Loucy (cell line): Measurements from ENCODE around the gene NIPA2.

Experiments used
- H2AFZ ChIP-seq: fragments of 200-600 bp; sonication (generic); 2 replicates; pipeline ENCODE4 v1.6.0; 2016; ENCODE audit warnings: antibody characterized with exemption, mild to moderate bottlenecking, low read length, moderate library complexity
- H3F3A ChIP-seq: fragments of 200-600 bp; 2 replicates; pipeline ENCODE4 v1.6.0; 2016; ENCODE audit warnings: antibody characterized with exemption, low read depth, mild to moderate bottlenecking
- H3K27me3 ChIP-seq: fragments of 200-600 bp; sonication (generic); 2 replicates; pipeline ENCODE4 v1.6.1; 2014; ENCODE audit warnings: low read length, mild to moderate bottlenecking; ENCODE audit not compliant: insufficient read depth, poor library complexity, severe bottlenecking
- H3K36me3 ChIP-seq: fragments of 200-600 bp; sonication (generic); 2 replicates; pipeline ENCODE4 v1.6.1; 2016; ENCODE audit warnings: low read length; ENCODE audit not compliant: insufficient read depth
- H3K4me1 ChIP-seq: fragments of 200-600 bp; sonication (generic); 2 replicates; pipeline ENCODE4 v1.5.1; 2014; ENCODE audit warnings: low read length, mild to moderate bottlenecking; ENCODE audit not compliant: insufficient read depth, poor library complexity, severe bottlenecking
- H3K4me2 ChIP-seq: fragments of 200-600 bp; sonication (generic); 2 replicates; pipeline ENCODE4 v1.6.0; 2014; ENCODE audit warnings: antibody characterized with exemption, low read length, low read depth, mild to moderate bottlenecking; ENCODE audit not compliant: poor library complexity, severe bottlenecking
- H3K4me3 ChIP-seq: fragments of 200-600 bp; sonication (generic); 2 replicates; pipeline ENCODE4 v1.5.1; 2014; ENCODE audit warnings: low read length, mild to moderate bottlenecking, mixed read lengths; ENCODE audit not compliant: poor library complexity, severe bottlenecking
- H3K79me2 ChIP-seq: fragments of 200-600 bp; sonication (generic); 2 replicates; pipeline ENCODE4 v1.6.1; 2014; ENCODE audit warnings: low read length; ENCODE audit not compliant: insufficient read depth
- H3K9ac ChIP-seq: fragments of 200-600 bp; sonication (generic); 2 replicates; pipeline ENCODE4 v1.6.0; 2014; ENCODE audit warnings: mild to moderate bottlenecking, low read depth, low read length, moderate library complexity; ENCODE audit not compliant: poor library complexity, severe bottlenecking
- H3K9me2 ChIP-seq: fragments of 200-600 bp; sonication (generic); replicated peaks from 2 replicates; pipeline ENCODE4 v1.6.1; 2016; ENCODE audit warnings: low read depth, low read length, mixed read lengths
- H3K9me3 ChIP-seq: fragments of 200-600 bp; sonication (generic); 2 replicates; pipeline ENCODE4 v1.6.1; 2014; ENCODE audit warnings: mild to moderate bottlenecking, antibody characterized with exemption, low read length, low read depth; ENCODE audit not compliant: insufficient read depth
- H4K20me1 ChIP-seq: fragments of 200-600 bp; sonication (generic); 2 replicates; pipeline ENCODE4 v1.6.0; 2014; ENCODE audit warnings: antibody characterized with exemption, low read length, mild to moderate bottlenecking; ENCODE audit not compliant: insufficient read depth, poor library complexity, severe bottlenecking
- EZH2phosphoT487 ChIP-seq: fragments of 200-600 bp; IDR thresholded peaks from 2 replicates; pipeline ENCODE4 v1.6.1; 2018; ENCODE audit warnings: antibody characterized with exemption, mild to moderate bottlenecking, moderate library complexity, borderline replicate concordance
- TF ChIP-seq, protein P1 (sequence below): fragments of 200-600 bp; sonication (generic); conservative IDR thresholded peaks from 2 replicates; pipeline ENCODE4 v1.5.1; 2014; ENCODE audit warnings: mild to moderate bottlenecking, antibody characterized with exemption, low read length

Gene NIPA2

DNA sequence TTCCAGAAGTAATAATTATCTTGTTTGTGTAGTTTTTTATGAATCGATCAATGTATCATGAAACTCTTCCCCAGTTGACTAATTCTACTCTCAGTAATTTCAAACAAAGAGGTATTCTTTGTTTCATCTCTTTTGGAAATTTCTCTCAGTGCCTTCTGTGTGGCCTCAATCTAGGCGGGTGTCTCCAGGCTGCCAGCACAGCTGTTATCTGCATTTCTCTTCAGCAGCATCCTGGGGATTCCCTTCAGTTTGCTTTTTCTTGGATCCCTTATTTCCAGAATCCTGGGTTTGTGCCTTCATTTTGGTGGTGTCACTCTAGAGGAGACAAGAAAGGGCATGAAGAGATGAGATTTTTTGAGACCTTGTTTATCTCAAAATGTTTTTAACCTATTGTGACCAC is 22.7 kb downstream of the NIPA2 start:
- Histone ChIP-seq H3K36me3 (peaks cover 69% of the 10 kb centered on the region), H3K4me2 (no peak overlapping the region), H3K9me2 (no peaks in the 10 kb centered on the region), H2AFZ (no peak overlapping the region), H3K4me3 (no peak overlapping the region), H3K4me1 (no peaks in the 10 kb centered on the region), H3K9me3 (no peaks in the 10 kb centered on the region), H3K9ac (no peak overlapping the region), H4K20me1 (no peaks in the 10 kb centered on the region), H3F3A (no peaks in the 10 kb centered on the region), H3K79me2 (no peaks in the 10 kb centered on the region), H3K27me3 (no peaks in the 10 kb centered on the region)
- TF ChIP-seq EZH2phosphoT487 = no peak
- TF ChIP-seq, protein P1, sequence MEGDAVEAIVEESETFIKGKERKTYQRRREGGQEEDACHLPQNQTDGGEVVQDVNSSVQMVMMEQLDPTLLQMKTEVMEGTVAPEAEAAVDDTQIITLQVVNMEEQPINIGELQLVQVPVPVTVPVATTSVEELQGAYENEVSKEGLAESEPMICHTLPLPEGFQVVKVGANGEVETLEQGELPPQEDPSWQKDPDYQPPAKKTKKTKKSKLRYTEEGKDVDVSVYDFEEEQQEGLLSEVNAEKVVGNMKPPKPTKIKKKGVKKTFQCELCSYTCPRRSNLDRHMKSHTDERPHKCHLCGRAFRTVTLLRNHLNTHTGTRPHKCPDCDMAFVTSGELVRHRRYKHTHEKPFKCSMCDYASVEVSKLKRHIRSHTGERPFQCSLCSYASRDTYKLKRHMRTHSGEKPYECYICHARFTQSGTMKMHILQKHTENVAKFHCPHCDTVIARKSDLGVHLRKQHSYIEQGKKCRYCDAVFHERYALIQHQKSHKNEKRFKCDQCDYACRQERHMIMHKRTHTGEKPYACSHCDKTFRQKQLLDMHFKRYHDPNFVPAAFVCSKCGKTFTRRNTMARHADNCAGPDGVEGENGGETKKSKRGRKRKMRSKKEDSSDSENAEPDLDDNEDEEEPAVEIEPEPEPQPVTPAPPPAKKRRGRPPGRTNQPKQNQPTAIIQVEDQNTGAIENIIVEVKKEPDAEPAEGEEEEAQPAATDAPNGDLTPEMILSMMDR = no peak

DNA sequence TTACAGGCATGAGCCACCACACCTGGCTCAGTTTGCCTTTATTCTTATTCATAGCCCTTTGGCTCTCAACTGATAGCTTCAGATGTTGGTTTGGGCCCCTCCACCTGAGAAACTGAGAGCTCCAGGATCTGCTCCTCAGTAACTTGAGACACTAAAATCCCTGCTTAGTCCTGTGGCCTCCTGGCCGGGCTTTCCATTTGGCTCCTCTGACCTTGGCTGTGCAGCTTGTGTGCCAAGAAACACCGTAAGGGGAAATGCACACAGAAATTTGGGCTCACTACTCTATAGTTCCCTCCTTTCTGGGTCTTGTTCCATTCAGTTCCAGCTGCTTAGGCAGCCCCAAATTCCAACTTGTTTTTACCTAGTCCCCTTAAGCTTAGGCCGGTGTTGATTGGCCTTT is 24.9 kb downstream of the NIPA2 start:
- H3K36me3 ChIP-seq = peaks cover 81% of the 10 kb centered on the region
- H2AFZ ChIP-seq = no peak overlapping the region
- H3K9me2 ChIP-seq = no peaks in the 10 kb centered on the region
- no peaks in the 10 kb centered on the region for H3K9me3 ChIP-seq
- H3K79me2 ChIP-seq = no peaks in the 10 kb centered on the region
- no peaks in the 10 kb centered on the region for H3F3A ChIP-seq
- H3K4me3 ChIP-seq = no peak overlapping the region
- H3K4me1 ChIP-seq = no peaks in the 10 kb centered on the region
- TF ChIP-seq, protein P1 = no peak
- no peak for TF ChIP-seq EZH2phosphoT487
- no peaks in the 10 kb centered on the region for H3K27me3 ChIP-seq
- no peak overlapping the region for H3K4me2 ChIP-seq
- H4K20me1 ChIP-seq = no peaks in the 10 kb centered on the region
- H3K9ac ChIP-seq = no peak overlapping the region

DNA sequence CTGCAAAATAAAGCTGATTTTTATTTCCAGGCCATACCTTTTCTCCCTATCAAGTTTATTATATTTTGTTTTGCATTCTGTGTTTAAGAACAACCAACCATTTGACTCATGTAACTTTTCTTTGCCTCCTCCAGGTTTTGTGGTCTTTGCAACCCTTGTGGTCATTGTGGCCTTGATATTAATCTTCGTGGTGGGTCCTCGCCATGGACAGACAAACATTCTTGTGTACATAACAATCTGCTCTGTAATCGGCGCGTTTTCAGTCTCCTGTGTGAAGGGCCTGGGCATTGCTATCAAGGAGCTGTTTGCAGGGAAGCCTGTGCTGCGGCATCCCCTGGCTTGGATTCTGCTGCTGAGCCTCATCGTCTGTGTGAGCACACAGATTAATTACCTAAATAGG is 27.6 kb downstream of the NIPA2 start:
- no peak overlapping the region for H2AFZ ChIP-seq
- no peaks in the 10 kb centered on the region for H3K79me2 ChIP-seq
- H3K4me2 ChIP-seq = no peak overlapping the region
- H3K4me1 ChIP-seq = no peaks in the 10 kb centered on the region
- H3K9me2 ChIP-seq = no peaks in the 10 kb centered on the region
- no peaks in the 10 kb centered on the region for H4K20me1 ChIP-seq
- H3K9me3 ChIP-seq = no peaks in the 10 kb centered on the region
- no peaks in the 10 kb centered on the region for H3F3A ChIP-seq
- no peaks in the 10 kb centered on the region for H3K27me3 ChIP-seq
- no peak for TF ChIP-seq EZH2phosphoT487
- TF ChIP-seq, protein P1 = no peak
- H3K4me3 ChIP-seq = no peak overlapping the region
- H3K36me3 ChIP-seq = peaks cover 81% of the 10 kb centered on the region
- H3K9ac ChIP-seq = no peak overlapping the region
